GM18502 (cell line): ENCODE results near the gene OTX2.

Experiments
- ATAC-seq: cut with Tn5 transposase; IDR thresholded peaks from one replicate; pipeline ENCODE4 v1.9.1; 2021; ENCODE audit warnings: mild to moderate bottlenecking; ENCODE audit not compliant: unreplicated experiment, poor library complexity

The OTX2 gene

GRCh38 chr14:56813143-56813551 is 2.9 kb upstream of the OTX2 start:
- no peak for ATAC-seq

DNA sequence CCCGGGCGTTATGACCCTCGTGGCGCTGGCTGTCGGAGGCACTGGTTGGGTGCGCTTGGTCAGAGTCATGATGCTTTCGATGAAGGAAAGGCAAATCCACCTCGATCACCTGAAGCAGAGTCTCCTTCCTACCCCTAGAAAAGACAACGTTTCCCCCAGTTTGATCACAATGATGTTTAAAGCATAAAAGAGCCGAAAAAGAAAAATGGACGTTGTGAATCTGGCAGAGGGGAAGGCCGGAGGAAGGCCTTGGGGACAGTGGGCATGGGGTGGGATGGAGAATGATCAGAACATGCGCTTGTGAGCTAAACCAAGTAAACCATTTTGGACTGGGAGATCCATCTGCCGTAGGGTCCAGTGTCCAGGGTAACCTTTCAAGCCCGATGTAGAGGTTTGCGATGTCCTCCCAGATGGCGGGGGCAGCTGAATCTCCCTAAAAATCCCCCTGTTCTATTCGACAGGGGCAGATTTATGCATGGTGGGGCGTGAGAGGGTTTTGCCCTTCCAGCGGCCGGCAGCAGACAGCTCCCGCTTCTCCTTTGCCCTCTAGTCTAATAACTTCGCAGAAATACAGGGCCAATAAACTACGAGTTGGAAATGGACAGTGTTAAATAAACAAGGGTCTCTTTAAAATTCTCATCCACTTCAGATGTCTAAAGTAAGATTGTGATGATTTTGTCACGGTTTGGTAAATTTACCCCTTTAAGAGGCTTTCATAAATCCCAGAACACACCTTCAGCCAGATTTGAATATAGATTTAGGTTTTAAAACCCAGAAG is 2.3 kb upstream of the OTX2 start:
- no peak for ATAC-seq

GRCh38 chr14:56811593-56812363 is 1.5 kb upstream of the OTX2 start:
- ATAC-seq: no peak

GRCh38 chr14:56810836-56811592 is 735 bp upstream of the OTX2 start:
- no peak for ATAC-seq

- ATAC-seq: no peak
Measured at GRCh38 chr14:56809270-56810146, 771 bp downstream of the OTX2 start.

DNA sequence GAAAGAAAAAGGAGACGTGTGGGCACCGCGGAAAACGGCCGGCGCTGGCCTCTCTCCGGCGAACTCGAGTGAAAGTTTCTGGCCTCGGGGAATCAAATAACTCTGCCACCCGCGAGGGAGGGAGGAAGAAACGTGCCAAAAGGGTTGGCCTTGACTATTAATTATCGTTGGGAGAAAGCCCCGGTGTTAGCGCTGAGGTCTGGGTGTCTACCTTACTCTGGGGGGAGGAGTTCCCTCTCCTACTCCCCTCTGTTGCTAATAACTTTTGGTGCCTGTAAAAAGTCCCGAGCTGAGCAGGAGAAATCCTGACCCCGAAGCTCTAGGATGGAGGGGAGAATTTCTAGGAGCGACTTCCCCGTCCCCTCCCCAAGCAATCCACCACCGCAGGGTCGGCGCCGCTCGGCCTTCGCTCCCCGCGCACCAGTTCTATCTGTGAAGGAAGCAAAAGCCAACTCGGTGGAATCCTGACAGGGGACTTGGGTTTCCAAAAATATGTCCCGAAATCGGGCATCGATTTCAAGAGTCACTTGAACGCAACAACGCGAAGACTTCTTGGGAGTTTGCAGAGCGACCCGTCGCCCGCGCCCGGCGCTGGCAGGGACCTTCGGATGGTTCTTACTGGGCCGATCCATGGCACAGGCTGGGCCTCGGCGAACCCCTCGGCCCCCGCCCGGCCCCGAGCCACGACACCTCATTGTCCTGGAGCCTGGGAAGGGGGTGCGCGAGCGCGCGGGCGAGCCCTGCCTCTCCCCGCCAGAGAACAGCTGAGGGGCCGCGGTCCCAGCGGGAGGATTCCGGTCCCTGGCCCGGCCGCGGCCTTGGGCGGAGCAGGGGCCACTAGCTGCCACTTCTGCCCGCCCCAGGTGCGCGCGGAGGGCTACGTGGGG is 1.7 kb downstream of the OTX2 start:
- no peak for ATAC-seq

DNA sequence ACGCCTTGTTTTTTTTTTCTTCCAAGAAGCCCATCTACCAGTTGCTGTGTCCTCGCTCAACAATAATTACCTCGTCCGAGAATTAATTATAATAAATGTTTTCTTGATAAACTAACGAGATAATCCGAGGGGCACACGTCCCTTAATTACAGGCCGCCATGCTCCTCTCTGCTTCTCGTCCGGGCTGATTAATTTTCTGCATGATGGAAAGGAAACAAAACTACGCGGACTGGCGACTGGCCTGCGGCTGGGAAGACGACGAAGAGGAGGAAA is 2.2 kb downstream of the OTX2 start:
- ATAC-seq: no peak

GRCh38 chr14:56807386-56808109 is 2.7 kb downstream of the OTX2 start:
- ATAC-seq: no peak

GRCh38 chr14:56806760-56807159 is 3.5 kb downstream of the OTX2 start:
- no peak for ATAC-seq

GRCh38 chr14:56805992-56806727 is 4.1 kb downstream of the OTX2 start:
- ATAC-seq: no peak

GRCh38 chr14:56805201-56805991 is 4.9 kb downstream of the OTX2 start:
- no peak for ATAC-seq

DNA sequence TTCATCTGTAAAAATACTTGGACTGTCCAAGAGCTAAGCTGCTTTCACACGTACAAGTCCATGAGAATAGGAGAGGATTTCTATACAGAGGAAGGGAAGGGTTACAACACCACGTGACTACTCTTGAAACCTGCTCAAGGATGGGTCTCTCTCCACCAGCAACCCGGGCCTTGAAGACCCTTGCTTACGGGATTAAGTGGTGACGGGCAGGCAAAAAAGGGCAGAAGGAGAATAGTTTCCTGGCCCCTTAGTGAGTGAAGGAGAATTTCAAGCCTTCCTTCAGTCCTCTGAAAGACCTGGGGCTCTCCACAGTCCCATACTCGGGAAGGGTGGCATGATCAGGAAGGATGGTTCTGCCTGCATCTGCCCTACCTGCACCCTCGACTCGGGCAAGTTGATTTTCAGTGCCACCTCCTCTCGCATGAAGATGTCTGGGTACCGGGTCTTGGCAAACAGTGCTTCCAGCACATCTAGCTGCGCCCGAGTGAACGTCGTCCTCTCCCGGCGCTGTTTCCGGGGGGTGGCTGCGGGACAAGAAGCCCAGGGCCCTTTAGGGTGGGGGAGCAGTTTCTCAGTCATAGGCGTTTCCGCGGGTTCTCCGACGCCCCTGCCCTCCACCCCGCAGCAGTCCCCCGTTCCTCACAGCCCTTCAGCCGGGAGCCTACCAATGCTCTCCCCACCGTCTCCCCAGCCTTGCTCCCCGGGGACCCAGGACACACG is 6.3 kb downstream of the OTX2 start:
- no peak for ATAC-seq

DNA sequence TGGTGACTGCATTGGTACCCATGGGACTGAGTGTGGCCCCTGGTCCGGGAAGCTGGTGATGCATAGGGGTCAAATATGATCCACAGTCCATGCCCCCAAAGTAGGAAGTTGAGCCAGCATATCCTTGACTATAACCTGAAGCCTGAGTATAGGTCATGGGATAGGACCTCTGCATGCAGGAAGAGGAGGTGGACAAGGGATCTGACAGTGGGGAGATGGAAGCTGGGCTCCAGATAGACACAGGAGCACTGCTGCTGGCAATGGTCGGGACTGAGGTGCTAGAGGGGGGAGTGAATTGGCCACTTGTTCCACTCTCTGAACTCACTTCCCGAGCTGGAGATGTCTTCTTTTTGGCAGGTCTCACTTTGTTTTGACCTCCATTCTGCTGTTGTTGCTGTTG is 8.4 kb downstream of the OTX2 start:
- ATAC-seq: no peak

DNA sequence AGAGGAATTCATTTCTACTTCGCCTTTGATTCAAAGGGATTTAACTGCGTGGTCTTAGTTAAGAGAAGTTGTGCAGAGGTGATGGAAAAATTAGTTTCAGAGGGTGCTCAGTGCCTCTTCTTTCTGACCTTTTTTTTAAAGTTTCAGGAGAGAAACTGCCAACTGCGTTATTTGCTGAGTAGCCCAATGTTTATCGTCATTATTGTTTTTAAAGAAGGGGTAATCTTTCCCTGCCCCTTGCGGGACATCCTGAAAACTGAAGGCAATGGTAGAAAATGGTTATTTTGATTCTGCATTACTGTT is 11.0 kb downstream of the OTX2 start:
- ATAC-seq: no peak

DNA sequence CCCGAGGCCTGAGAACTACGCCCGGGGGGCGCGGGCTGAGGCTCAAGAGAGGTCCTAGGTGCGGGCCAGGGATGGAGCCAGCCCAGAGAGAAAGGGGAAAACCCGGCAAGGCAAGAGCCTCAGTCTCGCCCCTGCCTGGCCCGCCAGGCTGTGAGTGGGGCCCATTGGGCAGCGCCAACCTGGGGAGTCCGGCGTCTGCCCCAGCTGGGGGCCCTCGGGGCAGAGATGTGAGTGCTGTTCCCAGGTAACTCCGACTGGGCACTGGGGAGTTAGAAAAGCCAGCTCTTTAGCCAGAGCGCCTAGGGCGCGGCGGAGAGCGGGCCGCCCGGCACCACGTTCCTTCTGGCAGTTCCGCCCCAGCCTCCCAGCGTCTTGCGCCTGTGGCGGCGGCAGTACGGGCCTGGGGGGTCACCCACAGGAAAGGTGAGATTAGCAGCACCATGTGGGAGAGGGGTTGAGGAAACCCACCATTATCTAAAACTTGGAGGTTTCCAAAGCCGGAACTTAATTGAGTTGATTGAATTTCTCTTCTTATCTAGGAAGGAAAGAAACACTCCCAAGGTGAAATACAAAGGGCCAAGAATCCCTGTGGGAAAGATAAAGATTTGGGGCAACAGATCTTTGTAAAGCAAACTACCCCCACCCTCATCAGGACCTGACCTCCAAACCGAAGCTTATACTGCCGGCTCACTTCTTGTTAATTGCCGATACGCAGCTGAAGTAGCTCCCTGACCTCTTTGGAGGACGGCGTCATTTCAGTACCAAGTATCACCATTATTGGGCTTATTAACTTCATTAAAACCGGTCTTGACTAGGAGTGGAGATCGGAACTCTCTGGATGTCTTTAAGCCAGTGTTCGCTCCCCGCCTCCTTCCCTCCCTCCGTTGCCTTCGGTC is 11.6 kb downstream of the OTX2 start:
- ATAC-seq: no peak
